Activated CD4-positive, alpha-beta T cell treated with anti-CD3 and anti-CD28 coated beads for 36 hours (primary cell): ENCODE results near the gene PMS1. TPM values are rescaled to one million over a fixed set of nuclear protein-coding genes. Genes with fewer than 3 reads are reported as not detected.

Experiments
- ATAC-seq: fragments of 200-7000 bp; cut with Tn5 transposase; one replicate; pipeline ENCODE4 v1.10.0; 2021; ENCODE audit warnings: mild to moderate bottlenecking, moderate library complexity
- CTCF ChIA-PET: fragments of 350-600 bp; sonication (Branson Sonifier 250); formaldehyde crosslinking; loops from one replicate; lab custom pipeline; 2021; ENCODE audit warnings: antibody characterized with exemption; lab: Charles Lee
- POLR2A ChIA-PET: fragments of 350-600 bp; sonication (Branson Sonifier 250); formaldehyde crosslinking; loops from one replicate; lab custom pipeline; 2021; ENCODE audit warnings: antibody characterized with exemption, inconsistent platforms; lab: Charles Lee
- DNase-seq: peaks from one replicate; pipeline ENCODE4 v3.0.0-alpha.2; 2020
- H3K27ac Mint-ChIP-seq: one replicate; pipeline ENCODE4 v1.8.0; 2021; ENCODE audit warnings: mixed read lengths
- H3K27me3 Mint-ChIP-seq: one replicate; pipeline ENCODE4 v1.8.0; 2021; ENCODE audit warnings: mixed read lengths
- H3K36me3 Mint-ChIP-seq: one replicate; pipeline ENCODE4 v1.8.0; 2021; ENCODE audit warnings: low read depth, mixed read lengths
- H3K4me1 Mint-ChIP-seq: one replicate; pipeline ENCODE4 v1.8.0; 2021; ENCODE audit warnings: mixed read lengths
- H3K4me3 Mint-ChIP-seq: one replicate; pipeline ENCODE4 v1.8.0; 2021; ENCODE audit warnings: mild to moderate bottlenecking, moderate library complexity, mixed read lengths
- H3K9me3 Mint-ChIP-seq: one replicate; pipeline ENCODE4 v1.8.0; 2021; ENCODE audit warnings: low read depth, mixed read lengths
- intact Hi-C, 2 experiments: fragments of 100-400 bp; cut with DNase I in 1 of 2; cut with micrococcal nuclease in 1 of 2; formaldehyde crosslinking; loops; one replicate each; pipeline versions ENCODE4 v1.14.2 to v1.15.1; 2022 to 2024; cut with DNase I, micrococcal nuclease
- total RNA-seq, 2 experiments: library from RNA; stranded (reverse); gene quantifications; one replicate each; pipeline ENCODE4 v1.2.3, GENCODE V29; 2021

The PMS1 gene
- total RNA-seq, 2 experiments from 2014 or later = 45.8 to 47.4 TPM

- Mint-ChIP-seq H3K4me1 (peaks cover 9% of the 10 kb centered on the region), H3K9me3 (no peaks in the 10 kb centered on the region), H3K36me3 (peaks cover 19% of the 10 kb centered on the region), H3K4me3 (no peak overlapping the region), H3K27me3 (no peaks in the 10 kb centered on the region), H3K27ac (no peak overlapping the region)
- intact Hi-C loops = no loop called here
- POLR2A ChIA-PET = interaction anchor here (0.6 kb wide), 1 partner anchor 47 kb away, joined by 7 read pairs; no protein-coding TSS in a partner anchor
- ATAC-seq (no peak), DNase-seq (no peak)
- CTCF ChIA-PET = no interaction called here
These were observed 51.8 kb downstream of the PMS1 start for GRCh38 chr2:189835855-189836558.

GRCh38 chr2:189836644-189837043 is 52.4 kb downstream of the PMS1 start:
- POLR2A ChIA-PET = no interaction called here
- intact Hi-C loops = no loop called here
- ATAC-seq (no peak), DNase-seq (no peak)
- CTCF ChIA-PET = no interaction called here
- no peak overlapping the region for H3K27ac Mint-ChIP-seq
- peaks cover 22% of the 10 kb centered on the region for H3K36me3 Mint-ChIP-seq
- peaks cover 12% of the 10 kb centered on the region for H3K4me1 Mint-ChIP-seq
- no peak overlapping the region for H3K4me3 Mint-ChIP-seq
- no peaks in the 10 kb centered on the region for H3K27me3 Mint-ChIP-seq
- H3K9me3 Mint-ChIP-seq = no peaks in the 10 kb centered on the region

GRCh38 chr2:189837326-189837725 is 53.1 kb downstream of the PMS1 start:
- Mint-ChIP-seq H3K4me1 (peaks cover 12% of the 10 kb centered on the region), H3K36me3 (peaks cover 26% of the 10 kb centered on the region), H3K4me3 (no peak overlapping the region), H3K9me3 (no peaks in the 10 kb centered on the region), H3K27me3 (no peaks in the 10 kb centered on the region), H3K27ac (no peak overlapping the region)
- no peak for DNase-seq
- intact Hi-C loops = no loop called here
- ChIA-PET CTCF (no interaction called here), POLR2A (interaction anchor here (0.6 kb wide), 1 partner anchor 1103 kb away, joined by 3 read pairs; no protein-coding TSS in a partner anchor)
- ATAC-seq = no peak

- DNase-seq = no peak
- Mint-ChIP-seq H3K9me3 (no peaks in the 10 kb centered on the region), H3K27me3 (no peaks in the 10 kb centered on the region), H3K27ac (peak overlapping the region; percentile 59), H3K36me3 (peaks cover 29% of the 10 kb centered on the region), H3K4me1 (peaks cover 12% of the 10 kb centered on the region), H3K4me3 (no peak overlapping the region)
- ChIA-PET CTCF (interaction anchor here (1.5 kb wide), 1 partner anchor 43 kb away, joined by 3 read pairs; no protein-coding TSS in a partner anchor), POLR2A (no interaction called here)
- ATAC-seq = no peak
- intact Hi-C loops = no loop called here
These were observed 56.8 kb downstream of the PMS1 start for GRCh38 chr2:189841019-189841418.

GRCh38 chr2:189848276-189848675 is 64.0 kb downstream of the PMS1 start:
- DNase-seq = no peak
- no peaks in the 10 kb centered on the region for H3K4me1 Mint-ChIP-seq
- H3K36me3 Mint-ChIP-seq = peaks cover 25% of the 10 kb centered on the region
- no peak overlapping the region for H3K27ac Mint-ChIP-seq
- H3K4me3 Mint-ChIP-seq = no peak overlapping the region
- ATAC-seq = no peak
- ChIA-PET CTCF (interaction anchor here (1.0 kb wide), 1 partner anchor 16 kb away, joined by 4 read pairs; no protein-coding TSS in a partner anchor), POLR2A (no interaction called here)
- intact Hi-C loops = no loop called here
- H3K9me3 Mint-ChIP-seq = no peaks in the 10 kb centered on the region
- no peaks in the 10 kb centered on the region for H3K27me3 Mint-ChIP-seq

- no peak for ATAC-seq
- intact Hi-C loops = no loop called here
- CTCF ChIA-PET = interaction anchor here (0.6 kb wide), 1 partner anchor 43 kb away, joined by 3 read pairs; no protein-coding TSS in a partner anchor
- Mint-ChIP-seq H3K4me1 (peaks cover 2% of the 10 kb centered on the region), H3K27me3 (no peaks in the 10 kb centered on the region), H3K4me3 (no peak overlapping the region), H3K36me3 (peaks cover 29% of the 10 kb centered on the region), H3K9me3 (no peaks in the 10 kb centered on the region), H3K27ac (no peak overlapping the region)
- POLR2A ChIA-PET = no interaction called here
- DNase-seq = no peak
These were observed 65.3 kb downstream of the PMS1 start for GRCh38 chr2:189849550-189849949.

GRCh38 chr2:189851174-189851826 is 67.0 kb downstream of the PMS1 start:
- POLR2A ChIA-PET = no interaction called here
- Mint-ChIP-seq H3K4me3 (no peak overlapping the region), H3K4me1 (peaks cover 5% of the 10 kb centered on the region), H3K27ac (no peak overlapping the region), H3K9me3 (no peaks in the 10 kb centered on the region), H3K36me3 (peaks cover 33% of the 10 kb centered on the region), H3K27me3 (no peaks in the 10 kb centered on the region)
- CTCF ChIA-PET = interaction anchor here (0.6 kb wide), 1 partner anchor 193 kb away, joined by 3 read pairs; no protein-coding TSS in a partner anchor
- intact Hi-C loops = no loop called here
- DNase-seq = no peak
- ATAC-seq = no peak

- intact Hi-C loops = no loop called here
- peaks cover 5% of the 10 kb centered on the region for H3K4me1 Mint-ChIP-seq
- H3K36me3 Mint-ChIP-seq = peaks cover 26% of the 10 kb centered on the region
- no peak for ATAC-seq
- CTCF ChIA-PET = no interaction called here
- H3K9me3 Mint-ChIP-seq = no peaks in the 10 kb centered on the region
- H3K27ac Mint-ChIP-seq = no peak overlapping the region
- H3K4me3 Mint-ChIP-seq = no peak overlapping the region
- POLR2A ChIA-PET = no interaction called here
- no peak for DNase-seq
- no peaks in the 10 kb centered on the region for H3K27me3 Mint-ChIP-seq
These were observed 69.9 kb downstream of the PMS1 start for GRCh38 chr2:189854187-189854586.

GRCh38 chr2:189854940-189855339 is 70.7 kb downstream of the PMS1 start:
- ATAC-seq (no peak), DNase-seq (no peak)
- CTCF ChIA-PET = interaction anchor here (0.7 kb wide), 2 partner anchors 70 to 149 kb away, joined by 3 read pairs; no protein-coding TSS in a partner anchor
- H3K36me3 Mint-ChIP-seq = peaks cover 27% of the 10 kb centered on the region
- no peak overlapping the region for H3K4me3 Mint-ChIP-seq
- H3K27me3 Mint-ChIP-seq = no peaks in the 10 kb centered on the region
- H3K4me1 Mint-ChIP-seq = peaks cover 5% of the 10 kb centered on the region
- no peak overlapping the region for H3K27ac Mint-ChIP-seq
- POLR2A ChIA-PET = no interaction called here
- no peaks in the 10 kb centered on the region for H3K9me3 Mint-ChIP-seq
- intact Hi-C loops = no loop called here

- CTCF ChIA-PET = interaction anchor here (0.6 kb wide), 1 partner anchor 165 kb away, joined by 3 read pairs; no protein-coding TSS in a partner anchor
- DNase-seq (no peak), ATAC-seq (no peak)
- POLR2A ChIA-PET = no interaction called here
- H3K27me3 Mint-ChIP-seq = no peaks in the 10 kb centered on the region
- peaks cover 5% of the 10 kb centered on the region for H3K4me1 Mint-ChIP-seq
- no peak overlapping the region for H3K27ac Mint-ChIP-seq
- H3K9me3 Mint-ChIP-seq = no peaks in the 10 kb centered on the region
- no peak overlapping the region for H3K4me3 Mint-ChIP-seq
- intact Hi-C loops = no loop called here
- H3K36me3 Mint-ChIP-seq = peaks cover 39% of the 10 kb centered on the region
These were observed 74.0 kb downstream of the PMS1 start for GRCh38 chr2:189858291-189858690.

GRCh38 chr2:189860161-189860560 is 75.9 kb downstream of the PMS1 start:
- ChIA-PET POLR2A (no interaction called here), CTCF (no interaction called here)
- no peak overlapping the region for H3K27ac Mint-ChIP-seq

More at GRCh38 chr2:189860161-189860560, 75.9 kb downstream of the PMS1 start:
- Mint-ChIP-seq H3K36me3 (peaks cover 35% of the 10 kb centered on the region), H3K4me3 (no peak overlapping the region), H3K27me3 (no peaks in the 10 kb centered on the region), H3K9me3 (no peaks in the 10 kb centered on the region), H3K4me1 (peaks cover under 1% of the 10 kb centered on the region)
- ATAC-seq (no peak), DNase-seq (no peak)
- intact Hi-C loops = no loop called here
